KG1 (cell line): ENCODE data around the gene SHB.

Experiments used
- DNase-seq: peaks from one replicate; lab custom pipeline; 2025; lab: John Stamatoyannopoulos, UW

SHB gene

GRCh38 chr9:38024036-38024681 lies 44.9 kb downstream of the SHB start:
- no peak for DNase-seq

GRCh38 chr9:38023661-38024035 lies 45.4 kb downstream of the SHB start:
- no peak for DNase-seq

GRCh38 chr9:38022995-38023394 lies 46.0 kb downstream of the SHB start:
- no peak for DNase-seq

- DNase-seq, result no peak
Measured at GRCh38 chr9:38022203-38022895, 46.7 kb downstream of the SHB start.

- no peak for DNase-seq
Measured at GRCh38 chr9:38020151-38021076, 48.6 kb downstream of the SHB start.

- no peak for DNase-seq
Measured at GRCh38 chr9:38019731-38020130, 49.3 kb downstream of the SHB start.

GRCh38 chr9:38018958-38019602 lies 49.9 kb downstream of the SHB start:
- DNase-seq, result no peak

GRCh38 chr9:38018241-38018957 lies 50.6 kb downstream of the SHB start:
- DNase-seq, result no peak

GRCh38 chr9:38017885-38018186 lies 51.2 kb downstream of the SHB start:
- no peak for DNase-seq

- DNase-seq, result no peak
Measured at GRCh38 chr9:38017149-38017884, 51.7 kb downstream of the SHB start.

- DNase-seq, result no peak
Measured at GRCh38 chr9:38016375-38017135, 52.5 kb downstream of the SHB start.

GRCh38 chr9:38015906-38016305 lies 53.1 kb downstream of the SHB start:
- no peak for DNase-seq

GRCh38 chr9:38015266-38015665 lies 53.8 kb downstream of the SHB start:
- DNase-seq, result no peak

GRCh38 chr9:38012767-38013450 lies 56.1 kb downstream of the SHB start:
- DNase-seq, result no peak

- DNase-seq, result no peak
Measured at GRCh38 chr9:38011991-38012390, 57.0 kb downstream of the SHB start.

- DNase-seq, result no peak
Measured at GRCh38 chr9:38010918-38011704, 57.9 kb downstream of the SHB start.

- no peak for DNase-seq
Measured at GRCh38 chr9:38009990-38010389, 59.0 kb downstream of the SHB start.

- no peak for DNase-seq
Measured at GRCh38 chr9:38009035-38009501, 60.0 kb downstream of the SHB start.
